Caco-2 (cell line): Measurements from ENCODE around the gene KLK4. TPM values are rescaled to one million over a fixed set of nuclear protein-coding genes. Genes with fewer than 3 reads are reported as not detected.

ENCODE experiments used
- BruUV-seq: library from RNA; stranded (reverse); fragments of 400-500 nt; replicated peaks from 2 replicates; lab custom pipeline; 2021; lab: Mats Ljungman, UMichigan
- CTCF ChIA-PET: fragments of 300-600 bp; sonication (Branson Sonifier 250); formaldehyde crosslinking; loops from one replicate; lab custom pipeline; 2022; ENCODE audit warnings: antibody characterized with exemption; lab: Charles Lee
- POLR2A ChIA-PET: fragments of 300-600 bp; sonication (Branson Sonifier 250); formaldehyde crosslinking; loops from one replicate; lab custom pipeline; 2022; ENCODE audit warnings: antibody characterized with exemption; lab: Charles Lee
- DNase-seq, 2 experiments: peaks; one replicate each; pipeline versions ENCODE4 v3.0.0 to v3.0.0-alpha.2; 2020 to 2022
- H3K27me3 ChIP-seq: replicated peaks from 2 replicates; pipeline ENCODE4 v1.6.0; 2011; ENCODE audit warnings: low read length; ENCODE audit not compliant: control insufficient read depth, insufficient read depth
- H3K36me3 ChIP-seq: 2 replicates; pipeline ENCODE4 v1.5.1; 2011; ENCODE audit warnings: low read length; ENCODE audit not compliant: control insufficient read depth, insufficient read depth
- H3K4me1 ChIP-seq: fragments of 250-450 bp; sonication (Bioruptor Pico); 2 replicates; pipeline ENCODE4 v1.5.1; 2020; ENCODE audit warnings: mild to moderate bottlenecking
- H3K4me3 ChIP-seq: 2 replicates; pipeline ENCODE4 v1.5.1; 2011; ENCODE audit warnings: low read depth, mild to moderate bottlenecking, control low read depth, low read length
- H3K9me3 ChIP-seq: fragments of 250-450 bp; sonication (Bioruptor Pico); 2 replicates; pipeline ENCODE4 v1.5.1; 2020; ENCODE audit warnings: mild to moderate bottlenecking, moderate library complexity
- H3K27ac Mint-ChIP-seq: one replicate; pipeline ENCODE4 v1.8.0; 2022; ENCODE audit warnings: mixed read lengths; ENCODE audit not compliant: unreplicated experiment
- H3K27me3 Mint-ChIP-seq: one replicate; pipeline ENCODE4 v1.8.0; 2022; ENCODE audit warnings: mixed read lengths; ENCODE audit not compliant: insufficient read depth, unreplicated experiment
- H3K36me3 Mint-ChIP-seq: one replicate; pipeline ENCODE4 v1.8.0; 2022; ENCODE audit warnings: mild to moderate bottlenecking, mixed read lengths; ENCODE audit not compliant: insufficient read depth, unreplicated experiment
- H3K4me1 Mint-ChIP-seq: one replicate; pipeline ENCODE4 v1.8.0; 2022; ENCODE audit warnings: low read depth, mixed read lengths; ENCODE audit not compliant: unreplicated experiment
- H3K4me3 Mint-ChIP-seq: one replicate; pipeline ENCODE4 v1.8.0; 2022; ENCODE audit warnings: mild to moderate bottlenecking, moderate library complexity, mixed read lengths; ENCODE audit not compliant: unreplicated experiment
- H3K9me3 Mint-ChIP-seq: one replicate; pipeline ENCODE4 v1.8.0; 2022; ENCODE audit warnings: mixed read lengths; ENCODE audit not compliant: unreplicated experiment
- CTCF ChIP-seq, 2 experiments: fragments of 200-600 bp in 1 of 2; IDR thresholded peaks; 1 replicate in 1 of 2; 2 replicates in 1 of 2; pipeline versions ENCODE4 v1.5.1 to v1.8.0; 2011 to 2022; ENCODE audit warnings: antibody characterized with exemption in 1 of 2, control low read depth in 1 of 2, inconsistent platforms in 1 of 2, low read depth in 1 of 2, low read length in 1 of 2, mild to moderate bottlenecking in 1 of 2, moderate library complexity in 1 of 2; ENCODE audit not compliant: insufficient read depth in 1 of 2, severe bottlenecking in 1 of 2, unreplicated experiment in 1 of 2
- intact Hi-C: fragments of 100-400 bp; cut with micrococcal nuclease; formaldehyde crosslinking; loops from one replicate; pipeline ENCODE4 v1.10.0; 2022; ENCODE audit not compliant: unreplicated experiment
- total RNA-seq: library from RNA; stranded (reverse); gene quantifications from 2 replicates; pipeline ENCODE4 v1.2.3, GENCODE V29; 2022

Gene KLK4
- total RNA-seq, 1 experiment from 2014 or later, result not detected

DNA sequence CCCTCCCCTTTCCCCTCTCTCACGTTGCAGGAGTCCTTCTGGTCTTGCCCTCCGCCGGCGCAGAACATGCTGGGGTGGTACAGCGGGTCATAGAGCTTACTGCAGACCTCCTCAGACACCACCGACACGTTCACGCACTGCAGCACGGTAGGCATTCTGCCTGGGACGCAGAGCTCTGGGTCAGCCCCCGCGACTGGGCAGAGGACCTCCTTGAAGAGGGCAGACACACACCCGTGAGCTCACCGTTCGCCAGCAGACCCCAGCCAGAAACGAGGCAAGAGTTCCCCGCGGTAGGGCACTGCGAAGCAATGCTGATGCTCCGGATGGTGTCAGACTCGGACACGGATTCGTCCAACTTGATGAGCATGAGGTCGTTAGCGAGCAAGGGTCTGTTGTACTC, 2.9 kb downstream of the KLK4 start:
- H3K27ac Mint-ChIP-seq, result no peak overlapping the region
- H3K4me1 ChIP-seq, result no peaks in the 10 kb centered on the region
- H3K36me3 ChIP-seq, result no peaks in the 10 kb centered on the region
- intact Hi-C loops, result no loop called here
- DNase-seq, result no peak
- H3K27me3 Mint-ChIP-seq, result peaks cover 12% of the 10 kb centered on the region
- ChIA-PET POLR2A (no interaction called here), CTCF (no interaction called here)
- H3K9me3 Mint-ChIP-seq, result no peaks in the 10 kb centered on the region
- no peaks in the 10 kb centered on the region for H3K27me3 ChIP-seq
- no peak overlapping the region for H3K4me3 ChIP-seq
- no TSS peak for BruUV-seq
- no peaks in the 10 kb centered on the region for H3K36me3 Mint-ChIP-seq
- no peaks in the 10 kb centered on the region for H3K9me3 ChIP-seq
- no peak overlapping the region for H3K4me3 Mint-ChIP-seq
- no peak for TF ChIP-seq CTCF (IDR thresholded peaks at IDR 0.05; ENCODE audit: insufficient read depth in 1 of 2, low read depth in 1 of 2, low read length in 1 of 2, severe bottlenecking in 1 of 2, unreplicated experiment in 1 of 2)
- no peaks in the 10 kb centered on the region for H3K4me1 Mint-ChIP-seq

DNA sequence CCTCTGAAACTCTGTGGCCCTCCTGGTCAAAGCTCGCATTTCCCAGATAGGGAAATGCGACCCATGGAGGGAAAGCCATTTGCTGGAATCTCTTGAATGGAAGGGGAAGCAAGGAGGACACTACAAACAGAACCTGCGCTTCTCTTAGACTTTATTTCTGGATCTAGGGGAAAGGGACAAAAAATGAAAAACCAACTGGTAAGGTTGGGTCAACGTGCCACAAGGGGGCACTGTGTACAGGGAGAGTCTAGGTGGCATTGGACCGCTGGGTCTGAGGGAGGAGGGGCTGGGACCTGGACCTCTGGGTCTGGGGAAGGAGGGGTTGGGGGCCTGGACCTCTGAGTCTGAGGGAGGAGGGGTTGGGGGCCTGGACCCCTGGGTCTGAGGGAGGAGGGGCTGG, 5.0 kb downstream of the KLK4 start:
- ChIA-PET CTCF (interaction anchor here (1.4 kb wide), 1 partner anchor 16 kb away, joined by 6 read pairs; no protein-coding TSS in a partner anchor), POLR2A (no interaction called here)
- Histone ChIP-seq H3K27me3 (no peaks in the 10 kb centered on the region), H3K9me3 (no peaks in the 10 kb centered on the region), H3K4me3 (no peak overlapping the region), H3K36me3 (no peaks in the 10 kb centered on the region), H3K4me1 (no peaks in the 10 kb centered on the region)
- intact Hi-C loops, result no loop called here
- no peak overlapping the region for H3K4me3 Mint-ChIP-seq
- peaks cover 9% of the 10 kb centered on the region for H3K27me3 Mint-ChIP-seq
- TF ChIP-seq CTCF (IDR thresholded peaks at IDR 0.05; ENCODE audit: insufficient read depth in 1 of 2, low read depth in 1 of 2, low read length in 1 of 2, severe bottlenecking in 1 of 2, unreplicated experiment in 1 of 2), result peak in 1 of 2 experiments; percentile 26
- H3K4me1 Mint-ChIP-seq, result no peaks in the 10 kb centered on the region
- no TSS peak for BruUV-seq
- DNase-seq, result peak in 1 of 2 experiments; percentile 27
- H3K36me3 Mint-ChIP-seq, result no peaks in the 10 kb centered on the region
- no peak overlapping the region for H3K27ac Mint-ChIP-seq
- no peaks in the 10 kb centered on the region for H3K9me3 Mint-ChIP-seq

- Mint-ChIP-seq H3K9me3 (no peaks in the 10 kb centered on the region), H3K4me3 (no peak overlapping the region), H3K27me3 (peaks cover 7% of the 10 kb centered on the region), H3K4me1 (no peaks in the 10 kb centered on the region), H3K27ac (no peak overlapping the region), H3K36me3 (no peaks in the 10 kb centered on the region)
- POLR2A ChIA-PET, result no interaction called here
- Histone ChIP-seq H3K9me3 (no peaks in the 10 kb centered on the region), H3K4me1 (no peaks in the 10 kb centered on the region), H3K4me3 (no peak overlapping the region), H3K27me3 (no peaks in the 10 kb centered on the region), H3K36me3 (no peaks in the 10 kb centered on the region)
- intact Hi-C loops, result no loop called here
- no peak for DNase-seq
- no peak for TF ChIP-seq CTCF (IDR thresholded peaks at IDR 0.05; ENCODE audit: insufficient read depth in 1 of 2, low read depth in 1 of 2, low read length in 1 of 2, severe bottlenecking in 1 of 2, unreplicated experiment in 1 of 2)
- CTCF ChIA-PET, result no interaction called here
- BruUV-seq, result no TSS peak
These were observed 8.6 kb downstream of the KLK4 start for GRCh38 chr19:50902640-50903039.
